K562 (cell line): ENCODE results near the gene GLRA2.

Source experiments
- EZH2 ChIP-seq: IDR thresholded peaks from 2 replicates; pipeline ENCODE4 v1.6.1; 2012; ENCODE audit warnings: low read depth, mild to moderate bottlenecking, inconsistent platforms, low read length, borderline replicate concordance
- NRF1 ChIP-seq, 2 experiments: fragments of 450-650 bp; IDR thresholded peaks in 1 of 2; conservative IDR thresholded peaks in 1 of 2; 2 replicates each; pipeline ENCODE4 v1.6.1; 2014; ENCODE audit warnings: mild to moderate bottlenecking in 2 of 2
- PHF8 ChIP-seq: fragments of 200-600 bp; sonication (generic); IDR thresholded peaks from 2 replicates; pipeline ENCODE4 v1.6.1; 2012; ENCODE audit warnings: mixed run types, mild to moderate bottlenecking, inconsistent platforms, low read length, moderate library complexity, borderline replicate concordance
- POLR2A ChIP-seq: fragments of 450-650 bp; conservative IDR thresholded peaks from 2 replicates; pipeline ENCODE4 v1.6.1; 2016
- RFX5 ChIP-seq: IDR thresholded peaks from 2 replicates; pipeline ENCODE4 v1.6.1; 2011; ENCODE audit warnings: low read depth, mild to moderate bottlenecking, improper control_type of control experiment, low read length
- SAP30 ChIP-seq: fragments of 200-600 bp; sonication (generic); IDR thresholded peaks from 2 replicates; pipeline ENCODE4 v1.6.1; 2012; ENCODE audit warnings: borderline replicate concordance, low read depth, mild to moderate bottlenecking, moderate library complexity, low read length, control low read depth, inconsistent platforms; ENCODE audit not compliant: insufficient read depth, poor library complexity, severe bottlenecking
- SIN3A ChIP-seq, 2 experiments: fragments of 150-350 bp in 1 of 2; IDR thresholded peaks; 2 replicates each; pipeline ENCODE4 v1.6.1; 2011 to 2016; ENCODE audit warnings: borderline replicate concordance in 2 of 2, low read depth in 2 of 2, low read length in 2 of 2, mild to moderate bottlenecking in 2 of 2, moderate library complexity in 2 of 2; ENCODE audit not compliant: control insufficient read depth in 1 of 2
- SREBF2 ChIP-seq: sonication (generic); formaldehyde crosslinking; IDR thresholded peaks from 2 replicates; pipeline ENCODE4 v1.4.0; 2020; ENCODE audit warnings: mild to moderate bottlenecking, missing genetic modification reagents
- ZBTB8A ChIP-seq: fragments of 450-650 bp; IDR thresholded peaks from 2 replicates; pipeline ENCODE4 v1.6.1; 2018; ENCODE audit warnings: mild to moderate bottlenecking, moderate library complexity; ENCODE audit not compliant: partially characterized antibody
- ZNF3 ChIP-seq: fragments of 250-450 bp; sonication (Bioruptor Pico); IDR thresholded peaks from 2 replicates; pipeline ENCODE4 v1.5.0; 2021; ENCODE audit warnings: mild to moderate bottlenecking, moderate library complexity
- ZNF699 ChIP-seq: fragments of 250-450 bp; sonication (Bioruptor Pico); IDR thresholded peaks from 2 replicates; pipeline ENCODE4 v1.8.0; 2021; ENCODE audit warnings: mild to moderate bottlenecking, moderate library complexity; ENCODE audit not compliant: insufficient replicate concordance
- TF ChIP-seq, protein P1 (sequence below): IDR thresholded peaks from 2 replicates; pipeline ENCODE4 v1.6.1; 2011; ENCODE audit not compliant: insufficient read length; ENCODE audit errors: extremely low read depth

DNA sequence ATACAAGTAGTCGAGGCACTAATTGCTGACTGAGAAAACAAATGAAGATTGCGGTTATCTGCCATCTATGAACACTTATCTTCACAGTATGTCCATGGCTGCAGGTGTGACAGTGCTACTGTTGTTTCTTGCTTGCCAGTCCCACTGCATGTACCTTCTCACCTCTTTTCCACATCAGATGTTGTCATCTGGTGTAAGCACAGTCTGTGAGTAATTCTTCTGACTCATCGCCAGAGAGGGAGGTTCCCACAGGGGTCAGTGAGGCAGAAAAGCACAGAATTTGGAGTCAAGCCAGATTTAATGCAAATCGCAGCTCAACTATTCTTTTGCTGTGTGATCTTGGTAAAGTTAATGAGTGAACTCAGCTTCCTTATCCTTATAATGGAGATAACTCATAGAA lies 144.4 kb downstream of the GLRA2 start:
- TF ChIP-seq PHF8 = no peak
- TF ChIP-seq SAP30 = no peak
- no peak for TF ChIP-seq SREBF2 (CRISPR knock-in tag)
- no peak for TF ChIP-seq SIN3A (IDR thresholded peaks at IDR 0.05; ENCODE audit: borderline replicate concordance in 2 of 2, control insufficient read depth in 1 of 2, low read depth in 2 of 2, low read length in 2 of 2)
- no peak for TF ChIP-seq ZBTB8A
- TF ChIP-seq ZNF3 (CRISPR knock-in tag) = no peak
- no peak for TF ChIP-seq ZNF699 (CRISPR knock-in tag)
- no peak for TF ChIP-seq POLR2A
- TF ChIP-seq, protein P1, sequence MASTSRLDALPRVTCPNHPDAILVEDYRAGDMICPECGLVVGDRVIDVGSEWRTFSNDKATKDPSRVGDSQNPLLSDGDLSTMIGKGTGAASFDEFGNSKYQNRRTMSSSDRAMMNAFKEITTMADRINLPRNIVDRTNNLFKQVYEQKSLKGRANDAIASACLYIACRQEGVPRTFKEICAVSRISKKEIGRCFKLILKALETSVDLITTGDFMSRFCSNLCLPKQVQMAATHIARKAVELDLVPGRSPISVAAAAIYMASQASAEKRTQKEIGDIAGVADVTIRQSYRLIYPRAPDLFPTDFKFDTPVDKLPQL = no peak
- TF ChIP-seq RFX5 = no peak
- no peak for TF ChIP-seq EZH2
- TF ChIP-seq NRF1 (conservative IDR thresholded peaks at IDR 0.05 in 1 of 2, IDR thresholded peaks at IDR 0.05 in 1 of 2) = no peak
